Liver (tissue), 9 donors: ENCODE data around the gene HAND1. TPM values are rescaled to one million over a fixed set of nuclear protein-coding genes. Genes with fewer than 3 reads are reported as not detected.

Experiments
- DNase-seq: peaks from one replicate; pipeline ENCODE4 v3.0.0-alpha.2; 2017; ENCODE audit warnings: low spot score
- H3K27ac ChIP-seq, 2 donors: one replicate each; pipeline ENCODE4 v1.7.0; 2013; ENCODE audit warnings: inconsistent platforms in 2 of 2, low read length in 2 of 2, control low read depth in 1 of 2, low read depth in 1 of 2, mild to moderate bottlenecking in 1 of 2
- H3K27me3 ChIP-seq, 4 donors: one replicate each; pipeline versions ENCODE4 v1.6.1 to v1.7.0; 2013; ENCODE audit warnings: low read length in 3 of 4, inconsistent platforms in 1 of 4, mild to moderate bottlenecking in 1 of 4, moderate library complexity in 1 of 4; ENCODE audit not compliant: control insufficient read depth in 4 of 4, insufficient read depth in 4 of 4
- H3K36me3 ChIP-seq, 4 donors: one replicate each; pipeline versions ENCODE4 v1.6.1 to v1.7.0; 2013; ENCODE audit warnings: low read length in 3 of 4, mild to moderate bottlenecking in 3 of 4, low read depth in 1 of 4, moderate library complexity in 1 of 4; ENCODE audit not compliant: control insufficient read depth in 4 of 4, insufficient read depth in 3 of 4
- H3K4me1 ChIP-seq, 4 donors: one replicate each; pipeline versions ENCODE4 v1.6.1 to v1.7.0; 2013; ENCODE audit warnings: low read length in 3 of 4, mild to moderate bottlenecking in 3 of 4, moderate library complexity in 1 of 4; ENCODE audit not compliant: control insufficient read depth in 4 of 4, insufficient read depth in 4 of 4
- H3K4me3 ChIP-seq, 3 donors: one replicate each; pipeline versions ENCODE4 v1.6.1 to v1.7.0; 2013; ENCODE audit warnings: low read length in 3 of 3, control low read depth in 1 of 3, low read depth in 1 of 3, mild to moderate bottlenecking in 1 of 3
- H3K9ac ChIP-seq, 2 donors: one replicate each; pipeline ENCODE4 v1.7.0; 2013; ENCODE audit warnings: low read length in 2 of 2, mild to moderate bottlenecking in 2 of 2, moderate library complexity in 2 of 2, control low read depth in 1 of 2, low read depth in 1 of 2
- H3K9me3 ChIP-seq, 4 donors: one replicate each; pipeline versions ENCODE4 v1.6.1 to v1.7.0; 2013; ENCODE audit warnings: low read length in 3 of 4; ENCODE audit not compliant: control insufficient read depth in 4 of 4
- FOXA2 ChIP-seq: IDR thresholded peaks from 2 replicates; pipeline ENCODE4 v1.6.1; 2016; ENCODE audit warnings: antibody characterized with exemption
- HNF4A ChIP-seq, 2 donors: conservative IDR thresholded peaks; 2 replicates each; pipeline ENCODE4 v1.6.1; 2016; ENCODE audit warnings: antibody characterized with exemption in 2 of 2, mild to moderate bottlenecking in 2 of 2
- JUND ChIP-seq, 2 donors: IDR thresholded peaks; 2 replicates each; pipeline ENCODE4 v1.6.1; 2016; ENCODE audit warnings: antibody characterized with exemption in 2 of 2
- NR2F2 ChIP-seq: IDR thresholded peaks from 2 replicates; pipeline ENCODE4 v1.6.1; 2016; ENCODE audit warnings: antibody characterized with exemption
- RXRA ChIP-seq, 2 donors: IDR thresholded peaks; 2 replicates each; pipeline ENCODE4 v1.6.1; 2017 to 2018; ENCODE audit warnings: antibody characterized with exemption in 2 of 2, mild to moderate bottlenecking in 1 of 2
- YY1 ChIP-seq: IDR thresholded peaks from 2 replicates; pipeline ENCODE4 v1.6.1; 2016; ENCODE audit warnings: antibody characterized with exemption, mild to moderate bottlenecking
- WGBS: extraction: QIAGEN DNeasy Blood & Tissue Kit; methylation state at CpG from one replicate; pipeline ENCODE4 v1.1.7; 2013; 5-methylcytosine and 5-hydroxymethylcytosine counted together
- polyA plus RNA-seq, 2 donors: library from polyadenylated mRNA; stranded (reverse) in 1 of 2; unstranded in 1 of 2; fragments of 200-250 nt in 1 of 2; fragments of >200 nt in 1 of 2; fragmentation: Nextera tagmentation in 1 of 2; extraction: Ambion mirVana in 1 of 2; gene quantifications; one replicate each; pipeline versions ENCODE4 v1.2.1 to v1.2.3, GENCODE V29; 2013 to 2015
- total RNA-seq, 2 donors: library from RNA; depleted of rRNA; stranded (reverse); fragments of >200 nt; gene quantifications; one replicate each; pipeline ENCODE4 v1.2.3, GENCODE V29; 2014
- TF ChIP-seq, protein P1 (sequence below): IDR thresholded peaks from 2 replicates; pipeline ENCODE4 v1.6.1; 2016; ENCODE audit warnings: antibody characterized with exemption, mild to moderate bottlenecking
- donor health status: healthy.
- donor health status: healthy.
- donor health status: healthy.
- donor health status: healthy.
- donor health status: healthy.

HAND1 gene
- total and polyA plus RNA-seq, 4 donors = not detected

DNA sequence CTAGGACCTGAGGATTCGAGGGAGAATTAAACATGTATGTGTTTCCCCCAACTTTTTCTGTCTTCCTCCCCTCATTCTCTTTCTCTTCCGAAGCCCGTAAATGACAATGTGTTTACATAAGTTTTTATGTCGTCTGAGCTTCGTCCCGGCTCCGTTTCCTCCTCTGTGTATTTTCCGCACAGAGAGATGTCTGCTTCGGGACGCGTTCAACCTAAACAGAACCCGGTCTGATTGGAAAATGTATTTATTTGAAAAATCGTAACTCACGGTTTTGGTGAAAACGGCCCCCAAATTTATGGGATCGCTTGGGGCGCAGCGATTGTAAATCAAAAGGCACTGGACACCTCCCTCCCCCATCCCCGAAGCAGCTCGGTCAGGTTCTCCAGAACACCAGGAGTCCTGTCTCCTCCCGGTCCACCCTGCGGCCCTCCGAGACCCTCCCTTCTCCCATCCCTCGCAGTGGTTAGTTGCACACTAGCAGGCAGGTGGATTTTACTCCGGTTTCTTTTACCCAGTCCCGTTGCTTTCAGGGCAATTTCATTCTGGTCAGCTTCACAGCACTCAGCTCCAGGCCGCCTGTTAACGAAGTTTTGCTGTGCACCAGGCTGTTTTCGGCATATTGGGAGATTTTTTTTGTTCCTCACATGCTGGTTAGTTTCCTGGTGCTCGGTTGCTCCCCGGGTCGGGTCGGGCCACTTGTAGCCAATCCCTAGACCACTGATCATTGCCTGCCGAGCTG lies 5.8 kb upstream of the HAND1 start:
- WGBS = 6% methylated on average over 34 of the region's 34 CpGs
- peaks cover 0 to 49% (median 35%) of the 10 kb centered on the region in 4 donors for H3K27me3 ChIP-seq

DNA sequence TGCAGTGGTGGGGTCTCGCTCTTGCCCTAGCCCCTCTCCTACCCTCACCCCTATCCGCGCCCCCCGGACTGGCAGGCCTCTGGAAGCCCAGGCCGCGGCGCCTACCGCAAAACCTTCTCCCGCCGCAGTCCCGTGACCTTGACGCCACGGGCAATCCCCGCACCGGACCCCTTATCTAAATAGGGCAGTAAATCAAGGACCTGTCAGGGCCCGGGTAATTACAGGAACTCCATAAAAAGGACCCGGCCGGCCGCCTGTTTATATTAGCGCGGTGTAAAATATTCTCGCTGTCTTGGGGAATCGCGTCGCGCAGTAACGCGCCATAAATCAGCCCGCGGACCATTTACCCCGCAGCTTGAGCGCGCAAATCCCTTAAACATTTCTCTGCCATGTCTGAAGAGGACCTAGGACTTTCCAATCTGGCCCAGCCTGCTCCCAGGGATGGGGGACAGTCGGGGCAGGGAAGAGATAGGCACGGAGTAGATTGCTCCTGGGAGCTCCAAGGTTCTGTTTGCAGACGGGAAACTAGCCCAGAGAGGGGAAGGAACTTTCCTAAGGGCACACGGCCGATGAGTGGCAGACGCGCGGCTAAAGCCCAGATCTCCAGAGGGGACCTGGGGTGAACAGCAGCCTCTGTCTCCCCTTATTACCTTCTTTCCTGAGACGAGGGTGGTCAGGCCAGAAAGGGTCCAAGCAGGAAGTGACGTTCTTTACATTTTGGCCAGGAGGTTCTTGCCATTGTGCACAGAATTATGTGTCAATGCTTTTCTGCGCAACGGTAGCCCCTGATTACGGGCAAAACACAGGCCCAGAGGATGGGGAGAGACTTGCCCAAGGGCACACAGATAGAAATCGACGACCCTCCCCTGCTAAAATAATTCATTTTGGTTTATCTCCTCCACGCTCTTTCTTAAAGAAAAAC lies 4.8 kb upstream of the HAND1 start:
- peaks cover 1 to 18% (median 4%) of the 10 kb centered on the region in 4 donors for H3K4me1 ChIP-seq
- TF ChIP-seq FOXA2 (no peak), NR2F2 (no peak), HNF4A (conservative IDR thresholded peaks at IDR 0.05) (no peak), YY1 (no peak)
- TF ChIP-seq, protein P1, sequence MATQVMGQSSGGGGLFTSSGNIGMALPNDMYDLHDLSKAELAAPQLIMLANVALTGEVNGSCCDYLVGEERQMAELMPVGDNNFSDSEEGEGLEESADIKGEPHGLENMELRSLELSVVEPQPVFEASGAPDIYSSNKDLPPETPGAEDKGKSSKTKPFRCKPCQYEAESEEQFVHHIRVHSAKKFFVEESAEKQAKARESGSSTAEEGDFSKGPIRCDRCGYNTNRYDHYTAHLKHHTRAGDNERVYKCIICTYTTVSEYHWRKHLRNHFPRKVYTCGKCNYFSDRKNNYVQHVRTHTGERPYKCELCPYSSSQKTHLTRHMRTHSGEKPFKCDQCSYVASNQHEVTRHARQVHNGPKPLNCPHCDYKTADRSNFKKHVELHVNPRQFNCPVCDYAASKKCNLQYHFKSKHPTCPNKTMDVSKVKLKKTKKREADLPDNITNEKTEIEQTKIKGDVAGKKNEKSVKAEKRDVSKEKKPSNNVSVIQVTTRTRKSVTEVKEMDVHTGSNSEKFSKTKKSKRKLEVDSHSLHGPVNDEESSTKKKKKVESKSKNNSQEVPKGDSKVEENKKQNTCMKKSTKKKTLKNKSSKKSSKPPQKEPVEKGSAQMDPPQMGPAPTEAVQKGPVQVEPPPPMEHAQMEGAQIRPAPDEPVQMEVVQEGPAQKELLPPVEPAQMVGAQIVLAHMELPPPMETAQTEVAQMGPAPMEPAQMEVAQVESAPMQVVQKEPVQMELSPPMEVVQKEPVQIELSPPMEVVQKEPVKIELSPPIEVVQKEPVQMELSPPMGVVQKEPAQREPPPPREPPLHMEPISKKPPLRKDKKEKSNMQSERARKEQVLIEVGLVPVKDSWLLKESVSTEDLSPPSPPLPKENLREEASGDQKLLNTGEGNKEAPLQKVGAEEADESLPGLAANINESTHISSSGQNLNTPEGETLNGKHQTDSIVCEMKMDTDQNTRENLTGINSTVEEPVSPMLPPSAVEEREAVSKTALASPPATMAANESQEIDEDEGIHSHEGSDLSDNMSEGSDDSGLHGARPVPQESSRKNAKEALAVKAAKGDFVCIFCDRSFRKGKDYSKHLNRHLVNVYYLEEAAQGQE = no peak

More for the DNA sequence above, 5.8 kb upstream of the HAND1 start:
- no peak overlapping the region for H3K9ac ChIP-seq
- H3K4me1 ChIP-seq = peaks cover 0 to 17% (median 0%) of the 10 kb centered on the region in 4 donors
- H3K9me3 ChIP-seq = no peaks in the 10 kb centered on the region
- H3K27ac ChIP-seq = no peak overlapping the region
- H3K4me3 ChIP-seq = no peak overlapping the region
- no peaks in the 10 kb centered on the region for H3K36me3 ChIP-seq
- no peak for DNase-seq
- TF ChIP-seq, protein P1 = no peak
- no peak for TF ChIP-seq JUND (IDR thresholded peaks at IDR 0.05)
- no peak for TF ChIP-seq HNF4A (conservative IDR thresholded peaks at IDR 0.05)
- TF ChIP-seq RXRA (IDR thresholded peaks at IDR 0.05) = no peak

More for the DNA sequence above, 4.8 kb upstream of the HAND1 start:
- H3K36me3 ChIP-seq = no peaks in the 10 kb centered on the region
- no peak for DNase-seq
- H3K9ac ChIP-seq = no peak overlapping the region
- no peak overlapping the region for H3K27ac ChIP-seq
- H3K27me3 ChIP-seq = peaks cover 0 to 51% (median 35%) of the 10 kb centered on the region in 4 donors
- no peaks in the 10 kb centered on the region for H3K9me3 ChIP-seq
- no peak overlapping the region for H3K4me3 ChIP-seq
- 8% methylated on average over 49 of the region's 49 CpGs for WGBS
